Caco-2 (cell line): ENCODE results near the gene GRXCR2. TPM values are rescaled to one million over a fixed set of nuclear protein-coding genes. Genes with fewer than 3 reads are reported as not detected.

Source experiments
- BruUV-seq: library from RNA; stranded (reverse); fragments of 400-500 nt; replicated peaks from 2 replicates; lab custom pipeline; 2021; lab: Mats Ljungman, UMichigan
- CTCF ChIA-PET: fragments of 300-600 bp; sonication (Branson Sonifier 250); formaldehyde crosslinking; loops from one replicate; lab custom pipeline; 2022; ENCODE audit warnings: antibody characterized with exemption; lab: Charles Lee
- POLR2A ChIA-PET: fragments of 300-600 bp; sonication (Branson Sonifier 250); formaldehyde crosslinking; loops from one replicate; lab custom pipeline; 2022; ENCODE audit warnings: antibody characterized with exemption; lab: Charles Lee
- DNase-seq, 2 experiments: peaks; one replicate each; pipeline versions ENCODE4 v3.0.0 to v3.0.0-alpha.2; 2020 to 2022
- H3K27me3 ChIP-seq: replicated peaks from 2 replicates; pipeline ENCODE4 v1.6.0; 2011; ENCODE audit warnings: low read length; ENCODE audit not compliant: control insufficient read depth, insufficient read depth
- H3K36me3 ChIP-seq: 2 replicates; pipeline ENCODE4 v1.5.1; 2011; ENCODE audit warnings: low read length; ENCODE audit not compliant: control insufficient read depth, insufficient read depth
- H3K4me1 ChIP-seq: fragments of 250-450 bp; sonication (Bioruptor Pico); 2 replicates; pipeline ENCODE4 v1.5.1; 2020; ENCODE audit warnings: mild to moderate bottlenecking
- H3K4me3 ChIP-seq: 2 replicates; pipeline ENCODE4 v1.5.1; 2011; ENCODE audit warnings: low read depth, mild to moderate bottlenecking, control low read depth, low read length
- H3K9me3 ChIP-seq: fragments of 250-450 bp; sonication (Bioruptor Pico); 2 replicates; pipeline ENCODE4 v1.5.1; 2020; ENCODE audit warnings: mild to moderate bottlenecking, moderate library complexity
- H3K27ac Mint-ChIP-seq: one replicate; pipeline ENCODE4 v1.8.0; 2022; ENCODE audit warnings: mixed read lengths; ENCODE audit not compliant: unreplicated experiment
- H3K27me3 Mint-ChIP-seq: one replicate; pipeline ENCODE4 v1.8.0; 2022; ENCODE audit warnings: mixed read lengths; ENCODE audit not compliant: insufficient read depth, unreplicated experiment
- H3K36me3 Mint-ChIP-seq: one replicate; pipeline ENCODE4 v1.8.0; 2022; ENCODE audit warnings: mild to moderate bottlenecking, mixed read lengths; ENCODE audit not compliant: insufficient read depth, unreplicated experiment
- H3K4me1 Mint-ChIP-seq: one replicate; pipeline ENCODE4 v1.8.0; 2022; ENCODE audit warnings: low read depth, mixed read lengths; ENCODE audit not compliant: unreplicated experiment
- H3K4me3 Mint-ChIP-seq: one replicate; pipeline ENCODE4 v1.8.0; 2022; ENCODE audit warnings: mild to moderate bottlenecking, moderate library complexity, mixed read lengths; ENCODE audit not compliant: unreplicated experiment
- H3K9me3 Mint-ChIP-seq: one replicate; pipeline ENCODE4 v1.8.0; 2022; ENCODE audit warnings: mixed read lengths; ENCODE audit not compliant: unreplicated experiment
- CTCF ChIP-seq, 2 experiments: fragments of 200-600 bp in 1 of 2; IDR thresholded peaks; 1 replicate in 1 of 2; 2 replicates in 1 of 2; pipeline versions ENCODE4 v1.5.1 to v1.8.0; 2011 to 2022; ENCODE audit warnings: antibody characterized with exemption in 1 of 2, control low read depth in 1 of 2, inconsistent platforms in 1 of 2, low read depth in 1 of 2, low read length in 1 of 2, mild to moderate bottlenecking in 1 of 2, moderate library complexity in 1 of 2; ENCODE audit not compliant: insufficient read depth in 1 of 2, severe bottlenecking in 1 of 2, unreplicated experiment in 1 of 2
- intact Hi-C: fragments of 100-400 bp; cut with micrococcal nuclease; formaldehyde crosslinking; loops from one replicate; pipeline ENCODE4 v1.10.0; 2022; ENCODE audit not compliant: unreplicated experiment
- total RNA-seq: library from RNA; stranded (reverse); gene quantifications from 2 replicates; pipeline ENCODE4 v1.2.3, GENCODE V29; 2022

Gene GRXCR2
- total RNA-seq, 1 experiment from 2014 or later = not detected

- H3K4me1 Mint-ChIP-seq = peaks cover 29% of the 10 kb centered on the region
- DNase-seq = peak in 1 of 2 experiments; percentile 52
- ChIA-PET POLR2A (no interaction called here), CTCF (interaction anchor here (1.1 to 1.8 kb wide), 4 partner anchors 10 to 81 kb away, joined by 3 to 5 read pairs (median 4); no protein-coding TSS in a partner anchor)
- Histone ChIP-seq H3K4me3 (no peak overlapping the region), H3K9me3 (no peaks in the 10 kb centered on the region), H3K36me3 (no peaks in the 10 kb centered on the region), H3K27me3 (no peaks in the 10 kb centered on the region), H3K4me1 (peaks cover 14% of the 10 kb centered on the region; the same call in 1 of the 2 replicates)
- H3K4me3 Mint-ChIP-seq = no peak overlapping the region
- no peaks in the 10 kb centered on the region for H3K9me3 Mint-ChIP-seq
- TF ChIP-seq CTCF (IDR thresholded peaks at IDR 0.05; ENCODE audit: insufficient read depth in 1 of 2, low read depth in 1 of 2, low read length in 1 of 2, severe bottlenecking in 1 of 2, unreplicated experiment in 1 of 2) = peak; percentile 43 to 69
- no peaks in the 10 kb centered on the region for H3K36me3 Mint-ChIP-seq
- no TSS peak for BruUV-seq
- intact Hi-C loops = loop anchor here (1.0 to 10.0 kb wide), 5 partner anchors 28 to 216 kb away; partner anchors contain the start of gene SH3RF2
- H3K27ac Mint-ChIP-seq = peak overlapping the region; percentile 18
- H3K27me3 Mint-ChIP-seq = no peaks in the 10 kb centered on the region
Measured at GRCh38 chr5:145908206-145908960, 35.6 kb upstream of the GRXCR2 start.

GRCh38 chr5:145906401-145906800 lies 33.6 kb upstream of the GRXCR2 start:
- POLR2A ChIA-PET = no interaction called here
- CTCF ChIA-PET = no interaction called here

More at GRCh38 chr5:145906401-145906800, 33.6 kb upstream of the GRXCR2 start:
- Mint-ChIP-seq H3K4me1 (peaks cover 35% of the 10 kb centered on the region), H3K36me3 (no peaks in the 10 kb centered on the region), H3K27me3 (no peaks in the 10 kb centered on the region), H3K4me3 (no peak overlapping the region), H3K9me3 (no peaks in the 10 kb centered on the region), H3K27ac (peak overlapping the region; percentile 29)
- intact Hi-C loops = loop anchor here (10.0 kb wide), 1 partner anchor 218 kb away; no protein-coding TSS in a partner anchor
- H3K9me3 ChIP-seq = no peaks in the 10 kb centered on the region
- no peak for TF ChIP-seq CTCF (IDR thresholded peaks at IDR 0.05; ENCODE audit: insufficient read depth in 1 of 2, low read depth in 1 of 2, low read length in 1 of 2, severe bottlenecking in 1 of 2, unreplicated experiment in 1 of 2)
- H3K4me3 ChIP-seq = no peak overlapping the region
- peaks cover 19% of the 10 kb centered on the region; the same call in 1 of the 2 replicates for H3K4me1 ChIP-seq
- no TSS peak for BruUV-seq
- H3K36me3 ChIP-seq = no peaks in the 10 kb centered on the region
- DNase-seq = no peak
- H3K27me3 ChIP-seq = no peaks in the 10 kb centered on the region
